Urothelium cell line (cell line): ENCODE data around the gene RELCH.

Experiments
- DNase-seq: peaks from one replicate; pipeline ENCODE4 v3.0.0; 2011; ENCODE audit warnings: low spot score, mixed read lengths
- FAIRE-seq: peaks from 2 replicates; lab custom pipeline; 2011; peaks lifted over from hg19 to GRCh38; lab: Jason Lieb, UNC

RELCH gene

DNA sequence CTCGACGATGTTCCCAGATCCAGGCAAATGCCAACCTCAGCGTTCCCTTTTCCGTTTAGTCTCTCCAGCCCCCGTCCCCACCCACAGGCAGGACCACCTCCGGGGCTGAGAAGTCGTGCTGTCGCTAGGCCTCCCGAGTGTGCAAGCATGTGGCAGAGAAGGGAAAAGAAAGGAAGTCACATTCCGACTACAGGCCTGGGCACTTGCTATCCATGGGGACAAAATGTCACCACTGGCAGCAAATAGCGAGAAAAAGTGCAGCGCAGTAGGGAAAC is 619 bp upstream of the RELCH start:
- FAIRE-seq: no peak
- DNase-seq: no peak

DNA sequence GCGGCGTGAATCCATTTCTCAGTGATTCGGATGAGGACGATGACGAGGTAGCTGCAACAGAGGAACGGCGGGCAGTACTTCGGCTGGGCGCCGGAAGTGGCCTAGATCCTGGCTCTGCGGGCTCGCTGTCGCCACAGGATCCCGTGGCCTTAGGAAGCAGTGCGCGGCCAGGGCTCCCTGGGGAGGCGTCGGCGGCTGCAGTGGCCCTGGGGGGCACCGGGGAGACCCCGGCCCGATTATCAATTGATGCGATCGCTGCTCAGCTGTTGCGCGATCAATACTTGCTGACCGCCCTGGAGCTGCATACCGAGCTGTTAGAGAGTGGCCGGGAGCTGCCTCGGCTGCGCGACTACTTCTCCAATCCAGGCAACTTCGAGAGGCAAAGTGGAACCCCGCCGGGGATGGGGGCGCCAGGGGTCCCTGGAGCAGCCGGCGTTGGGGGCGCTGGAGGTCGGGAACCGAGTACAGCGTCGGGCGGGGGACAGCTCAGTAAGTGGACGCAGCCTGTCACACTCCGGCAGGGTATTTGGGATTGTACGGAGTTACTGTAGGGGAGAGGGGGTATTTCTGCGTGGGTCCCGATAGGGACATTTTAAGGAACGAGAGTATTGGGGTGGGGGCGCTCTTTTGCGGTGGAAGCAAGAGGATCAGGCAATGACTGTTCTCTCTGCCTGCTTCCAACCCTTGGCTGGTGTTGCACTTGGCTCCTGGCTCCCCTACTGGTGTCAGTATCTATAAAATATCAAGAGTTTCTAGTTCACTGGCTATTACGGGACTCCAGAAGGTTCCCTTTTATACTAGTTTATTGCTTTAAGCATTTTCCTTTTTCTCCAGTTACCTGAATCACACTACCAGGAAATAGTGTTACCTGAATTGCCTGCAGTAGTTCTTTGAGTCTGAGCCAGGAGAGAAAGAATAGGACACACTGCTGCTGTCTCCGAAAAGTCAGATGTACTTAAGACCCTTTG is 772 bp downstream of the RELCH start:
- FAIRE-seq (no peak), DNase-seq (peak; percentile 12)

DNA sequence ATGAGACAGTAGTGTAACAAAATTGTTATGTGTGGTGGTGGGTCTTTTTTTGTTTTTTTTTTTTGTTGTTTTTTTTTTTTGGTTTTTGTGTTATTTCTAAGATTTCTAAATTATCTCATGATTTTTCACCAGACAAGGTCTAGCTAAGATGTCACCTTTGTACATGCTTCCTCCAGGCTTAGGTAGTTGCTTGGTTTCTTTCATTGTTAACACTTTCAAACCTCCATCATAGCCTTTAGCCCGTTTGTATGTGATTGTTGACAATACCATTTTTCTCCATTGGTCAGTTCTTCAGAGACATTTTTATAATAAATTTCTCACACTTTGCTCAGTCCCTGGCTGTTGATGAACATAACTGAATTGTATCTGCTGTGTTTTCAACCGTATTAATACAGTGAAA is 2.2 kb downstream of the RELCH start:
- FAIRE-seq: no peak
- DNase-seq: no peak

DNA sequence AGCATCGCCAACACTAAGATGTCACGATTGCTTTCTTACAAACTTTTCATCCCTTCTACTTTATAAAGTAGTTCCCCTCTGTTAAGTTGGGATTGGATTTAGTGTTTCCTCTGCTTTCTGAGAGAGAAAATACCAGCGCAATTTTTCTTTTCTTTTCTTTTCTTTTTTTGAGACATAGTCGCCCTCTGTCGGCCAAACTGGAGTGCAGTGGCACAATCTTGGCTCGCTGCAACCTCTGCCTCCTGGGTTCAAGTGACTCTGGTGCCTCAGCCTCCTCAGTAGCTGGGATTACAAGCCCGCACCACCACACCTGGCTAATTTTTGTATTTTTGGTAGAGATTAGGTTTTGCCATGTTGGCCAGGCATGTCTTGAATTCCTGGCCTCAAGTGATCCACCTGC is 9.0 kb downstream of the RELCH start:
- no peak for DNase-seq
- FAIRE-seq: no peak

DNA sequence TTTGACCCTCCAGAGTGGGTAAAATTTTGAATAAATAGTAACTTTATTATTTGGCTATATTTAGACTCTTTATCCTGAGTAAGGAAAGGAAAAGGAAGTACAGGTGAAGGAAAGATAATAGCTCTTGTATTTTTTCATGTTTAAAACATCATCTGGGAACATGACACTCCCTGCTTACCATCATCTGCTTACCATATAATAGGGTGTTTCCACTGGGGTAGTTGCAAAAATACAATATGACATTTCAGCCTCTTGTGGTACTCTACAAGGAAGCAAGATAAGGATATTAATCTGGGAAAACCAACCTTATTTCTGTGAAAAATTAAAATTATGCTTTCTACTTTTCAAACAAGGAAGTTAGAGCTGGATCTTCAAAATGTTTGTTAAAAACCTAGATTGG is 9.9 kb downstream of the RELCH start:
- no peak for DNase-seq
- FAIRE-seq: no peak

DNA sequence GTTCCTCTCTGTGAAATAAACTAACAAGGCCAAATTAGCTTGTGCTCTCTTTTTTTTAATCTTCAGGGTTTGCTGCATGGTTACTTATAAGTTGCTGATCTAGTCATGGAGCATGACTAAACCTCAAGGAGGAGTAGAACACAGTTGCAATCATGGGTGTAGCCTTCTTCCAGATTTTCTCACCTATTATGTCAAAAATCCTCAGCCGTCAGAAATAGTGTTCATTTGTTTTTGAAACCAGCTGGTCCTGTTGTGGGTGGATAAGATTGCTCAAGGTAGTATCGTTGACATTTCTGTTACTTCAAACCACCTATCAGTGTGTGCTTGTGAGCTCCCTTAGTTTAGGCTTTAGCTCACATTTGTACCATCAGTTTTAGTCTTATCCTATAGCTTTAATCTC is 11.2 kb downstream of the RELCH start:
- DNase-seq (no peak), FAIRE-seq (no peak)

DNA sequence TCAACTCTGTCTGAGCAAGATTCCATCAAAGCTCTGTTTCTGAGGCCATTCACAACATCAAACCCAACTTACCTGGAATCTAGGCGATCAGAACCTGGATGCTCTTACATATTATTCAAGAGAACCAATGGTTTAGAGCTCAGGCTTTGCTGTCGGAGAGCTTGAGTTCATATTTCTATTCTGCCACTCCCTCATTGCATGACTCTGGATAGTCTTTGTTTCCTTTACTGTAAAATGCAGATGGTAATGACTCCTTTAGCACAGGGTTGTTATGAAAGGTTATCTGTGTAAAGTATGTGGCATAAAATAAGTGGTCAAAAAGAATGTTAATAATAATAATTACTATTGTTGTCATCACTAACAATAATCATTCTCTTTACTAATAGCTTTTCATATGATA is 12.6 kb downstream of the RELCH start:
- no peak for DNase-seq
- FAIRE-seq: no peak

DNA sequence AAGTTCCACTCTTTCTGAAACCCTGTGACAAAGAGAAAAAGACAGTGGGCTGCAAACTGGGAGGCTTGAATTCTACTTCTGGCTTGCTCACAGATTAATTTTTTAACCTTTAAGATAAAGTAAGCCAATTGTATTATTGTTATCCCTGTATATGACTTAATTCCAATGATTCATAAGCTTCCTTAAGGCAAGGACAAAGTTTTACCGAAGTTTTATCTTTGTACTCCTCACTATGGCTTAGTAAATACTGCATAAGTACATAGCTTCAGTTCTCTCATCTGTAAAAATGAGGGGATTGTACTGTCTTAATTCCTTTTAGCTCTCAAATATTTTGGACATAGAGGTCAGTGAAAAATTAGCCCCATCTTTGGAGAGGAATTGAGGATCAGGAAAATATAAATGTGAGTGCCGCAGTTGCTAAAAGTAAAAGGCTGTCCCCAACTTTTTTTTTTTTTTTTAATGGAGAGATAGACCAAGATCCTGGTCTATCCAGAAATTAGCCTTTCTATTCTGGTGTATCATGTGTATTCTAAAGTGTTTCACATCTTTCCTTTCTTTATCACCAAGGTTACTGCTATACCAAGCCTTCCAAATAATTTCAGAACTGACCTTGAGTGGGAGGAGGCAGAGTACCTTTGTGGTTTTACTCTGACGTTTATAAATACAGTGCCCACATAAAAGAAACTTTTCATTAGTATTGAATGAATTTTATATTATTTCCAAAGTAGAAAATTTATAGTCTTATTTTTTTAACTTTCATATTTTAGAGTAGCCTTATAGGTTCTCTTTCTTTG is 13.3 kb downstream of the RELCH start:
- no peak for FAIRE-seq
- no peak for DNase-seq

DNA sequence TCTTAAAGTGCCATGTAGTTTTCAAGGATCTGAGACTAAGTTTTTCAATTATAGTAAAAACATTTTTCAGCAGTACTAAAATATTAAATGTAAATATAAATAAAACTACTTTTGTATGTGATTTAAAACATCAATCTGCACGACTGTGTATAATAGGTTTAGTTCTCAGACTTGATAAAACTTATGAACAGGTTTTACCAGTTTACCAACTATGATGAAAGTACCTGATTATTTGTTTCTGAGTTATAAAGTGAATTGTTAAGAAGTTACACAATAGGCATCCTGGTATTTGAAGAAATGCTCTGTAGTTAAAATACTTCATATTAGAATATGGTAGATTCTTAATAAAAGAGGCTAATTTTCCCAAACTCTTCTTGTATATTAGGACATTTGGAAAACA is 14.8 kb downstream of the RELCH start:
- FAIRE-seq (no peak), DNase-seq (no peak)

DNA sequence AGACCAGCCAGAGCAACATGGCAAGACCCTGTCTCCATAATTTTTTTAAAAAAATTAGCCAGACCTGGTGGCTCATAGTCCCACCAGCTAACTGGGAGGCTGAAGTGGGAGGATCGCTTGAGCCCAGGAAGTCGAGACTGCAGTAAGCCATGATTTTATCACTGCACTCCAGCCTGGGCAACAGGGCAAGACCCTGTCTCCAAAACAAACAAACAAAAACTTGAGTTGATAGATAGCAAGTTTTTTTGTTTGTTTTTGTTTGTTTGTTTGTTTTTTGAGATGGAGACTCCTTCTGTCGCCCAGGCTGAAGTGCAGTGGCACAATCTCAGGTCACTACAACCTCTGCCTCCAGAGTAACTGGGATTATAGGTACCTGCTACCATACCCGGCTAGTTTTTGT is 18.8 kb downstream of the RELCH start:
- DNase-seq (no peak), FAIRE-seq (no peak)

DNA sequence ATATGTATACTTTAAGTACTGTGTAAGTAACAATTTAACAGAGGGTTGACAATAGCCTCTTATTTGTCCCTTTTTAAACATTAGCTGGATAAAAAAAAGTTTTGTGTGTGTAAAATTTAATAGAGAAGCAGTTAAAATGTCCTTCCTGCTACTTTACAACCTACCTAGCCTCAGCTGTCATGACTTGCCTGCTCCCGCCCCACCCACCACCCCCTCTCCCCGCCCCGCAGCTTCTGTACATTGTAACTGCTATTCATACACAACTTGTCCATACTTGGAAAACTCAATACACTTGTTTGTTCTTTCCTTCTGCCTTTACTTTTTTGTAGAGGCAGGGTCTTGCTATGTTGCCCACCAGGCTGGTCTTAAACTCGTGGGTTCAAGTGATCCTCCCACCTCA is 19.5 kb downstream of the RELCH start:
- DNase-seq (no peak), FAIRE-seq (no peak)

DNA sequence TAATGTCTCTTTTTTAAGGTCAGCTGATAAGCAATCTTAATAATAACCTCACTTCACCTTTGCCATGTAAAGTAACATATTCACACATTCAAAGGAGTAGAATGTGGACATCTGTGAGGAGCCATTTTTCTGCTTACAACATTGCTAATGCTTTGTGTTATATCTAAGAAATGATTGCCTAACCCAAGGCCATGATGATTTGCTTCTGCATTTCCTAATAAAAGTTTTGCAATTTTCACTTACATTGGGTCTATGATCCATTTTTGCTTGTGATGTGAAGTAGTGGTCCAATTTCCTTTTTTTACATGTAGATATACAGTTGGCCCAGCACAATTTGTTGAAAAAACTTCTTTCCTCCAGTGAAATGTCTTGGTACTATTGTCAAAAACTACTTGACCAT is 22.0 kb downstream of the RELCH start:
- FAIRE-seq: no peak
- DNase-seq: no peak

DNA sequence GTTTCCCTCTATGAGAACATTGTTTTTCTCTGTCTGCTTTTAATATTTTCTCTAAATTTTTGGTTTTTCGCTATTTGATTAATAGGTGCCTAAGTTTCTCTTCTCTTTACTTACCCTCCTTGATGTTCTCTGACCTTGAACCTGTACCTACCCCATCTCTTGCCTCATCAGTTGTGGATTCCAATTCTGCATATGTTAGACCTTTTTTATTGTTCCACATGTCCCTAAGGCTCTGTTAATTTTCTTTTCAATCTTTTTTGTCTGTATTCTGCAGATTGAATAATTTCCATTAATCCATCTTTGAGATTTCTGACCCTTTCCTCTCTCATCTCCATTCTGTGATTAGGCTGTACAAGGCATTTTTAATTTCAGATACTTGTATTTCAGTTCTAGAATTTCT is 23.1 kb downstream of the RELCH start:
- DNase-seq (no peak), FAIRE-seq (no peak)

DNA sequence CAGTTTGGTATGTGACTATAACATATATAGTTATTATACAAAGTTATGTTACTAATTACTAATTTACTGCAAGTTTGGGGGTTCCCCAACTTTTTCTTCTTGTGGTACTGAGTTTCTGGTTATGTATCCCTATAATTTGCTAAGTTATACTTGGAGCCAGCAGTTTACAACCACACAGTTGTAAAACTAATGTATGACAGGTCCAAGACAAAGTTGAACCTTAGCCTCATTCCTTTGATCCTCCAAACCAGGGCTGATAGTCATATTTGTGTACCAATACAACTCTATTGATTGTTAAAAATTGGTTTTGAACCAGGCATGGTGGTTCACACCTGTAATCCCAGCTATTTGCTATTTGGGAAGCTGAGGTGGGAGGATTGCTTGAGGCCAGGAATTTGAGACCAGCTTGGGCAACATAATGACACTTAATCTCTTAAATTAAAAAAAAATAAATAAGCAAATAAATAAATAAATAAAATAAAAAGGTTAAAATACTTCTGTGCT is 24.3 kb downstream of the RELCH start:
- DNase-seq (no peak), FAIRE-seq (no peak)

DNA sequence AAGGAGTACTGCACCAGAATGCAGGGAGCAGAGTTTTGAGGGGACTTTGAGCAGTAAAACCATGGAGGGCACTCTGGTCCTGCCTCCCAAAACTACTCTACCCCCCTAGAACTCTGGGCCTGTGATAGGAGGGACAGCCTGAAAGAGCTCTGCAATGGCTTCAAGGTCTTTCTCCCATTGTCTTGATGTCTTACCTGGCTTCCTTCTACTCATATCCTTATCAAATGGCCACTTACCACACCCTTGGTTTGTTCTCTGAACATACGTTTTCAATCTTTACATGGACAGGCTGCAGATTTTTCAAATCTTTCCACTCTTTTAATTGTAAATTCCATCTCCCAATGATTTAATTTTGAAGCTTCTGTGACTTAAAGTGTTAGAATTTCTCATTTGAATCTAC is 27.7 kb downstream of the RELCH start:
- DNase-seq (no peak), FAIRE-seq (no peak)

DNA sequence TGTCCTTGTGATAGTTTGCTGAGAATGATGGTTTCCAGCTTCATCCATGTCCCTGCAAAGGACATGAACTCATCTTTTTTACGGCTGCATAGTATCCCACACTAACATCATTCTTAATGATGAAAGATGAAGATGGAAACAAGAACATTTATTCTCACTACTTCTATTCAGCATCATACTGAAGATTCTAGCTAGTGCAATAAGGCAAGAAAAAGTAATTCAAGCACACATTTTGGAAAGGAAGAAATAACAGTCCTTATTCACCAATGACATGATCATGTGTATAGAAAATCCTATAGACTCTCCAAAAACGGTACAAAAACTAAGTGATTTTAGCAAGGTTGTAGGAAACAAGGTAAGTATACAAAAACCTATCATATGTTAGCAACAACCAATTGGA is 37.2 kb downstream of the RELCH start:
- DNase-seq: no peak
- no peak for FAIRE-seq

DNA sequence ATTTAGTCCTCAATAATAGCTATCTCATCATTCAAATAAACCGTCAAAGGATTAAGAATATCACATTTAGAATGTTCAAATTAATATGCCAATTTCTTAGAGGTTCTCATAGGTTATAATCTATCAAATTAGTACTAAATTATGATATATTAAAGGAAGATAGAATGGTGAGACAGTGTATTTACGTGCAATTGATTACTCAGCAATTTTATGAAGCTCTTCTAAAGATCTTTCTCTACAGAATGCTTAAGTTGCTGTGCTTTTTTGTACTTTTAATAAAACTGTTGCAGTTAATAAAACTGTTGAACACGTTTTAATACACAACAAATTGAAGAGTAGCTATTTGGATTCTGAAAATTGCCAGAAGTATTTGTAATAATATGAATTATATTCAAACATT is 39.0 kb downstream of the RELCH start:
- DNase-seq: no peak
- no peak for FAIRE-seq

DNA sequence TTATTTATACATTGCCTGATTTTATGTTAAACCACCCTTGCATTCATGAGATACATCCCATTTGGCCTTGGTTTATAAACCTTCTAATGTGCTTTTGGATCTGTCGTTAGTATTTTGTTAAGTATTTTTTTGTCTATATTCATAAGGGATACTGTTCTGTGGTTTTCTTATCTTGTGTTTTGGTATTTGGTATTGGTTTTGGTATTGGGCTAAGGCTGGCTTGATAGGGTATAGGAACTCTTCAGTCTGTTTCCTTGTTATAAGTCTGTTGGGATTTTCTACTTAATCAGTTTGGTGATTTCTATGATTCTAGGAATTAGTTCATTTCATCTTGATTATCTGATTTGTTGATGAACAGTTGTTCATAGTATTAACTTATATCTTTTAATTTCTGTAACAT is 49.2 kb downstream of the RELCH start:
- DNase-seq (no peak), FAIRE-seq (no peak)

DNA sequence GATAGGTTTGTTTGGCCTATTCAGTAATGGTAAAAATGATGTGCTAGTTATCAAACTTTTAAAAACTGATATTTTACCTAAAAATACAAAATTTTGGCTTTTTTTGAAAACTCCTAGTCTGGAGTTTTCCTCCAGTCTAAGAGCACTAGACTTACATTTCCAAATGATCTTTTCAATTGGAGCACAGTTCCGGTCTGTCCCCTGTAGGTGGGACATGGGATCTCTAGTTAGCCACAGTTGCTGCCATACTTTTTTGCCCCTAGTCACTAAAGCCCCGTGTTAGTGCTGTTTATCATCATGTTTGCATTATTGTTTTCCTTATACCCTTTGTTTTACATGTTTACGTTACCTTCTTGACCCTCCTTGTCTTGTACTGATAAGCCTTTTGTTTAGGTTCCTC is 52.4 kb downstream of the RELCH start:
- no peak for FAIRE-seq
- no peak for DNase-seq

DNA sequence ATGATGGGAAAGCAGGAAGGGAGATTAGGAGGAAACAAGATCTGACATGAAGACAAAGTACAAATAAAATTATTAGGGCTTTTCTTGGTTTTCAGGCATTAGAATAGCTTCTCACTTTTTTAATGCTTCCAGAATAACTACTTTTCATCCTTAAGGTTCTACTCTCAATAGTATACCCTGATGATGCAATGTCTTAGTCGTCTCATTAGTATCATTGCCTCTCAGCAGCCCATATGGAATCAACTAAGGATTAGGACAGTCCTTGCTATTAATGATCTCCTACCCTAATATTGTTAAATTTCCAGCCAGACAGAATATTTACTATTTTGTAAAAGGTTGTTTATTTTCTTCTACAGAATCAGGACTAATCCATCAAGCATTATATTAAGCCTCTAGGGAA is 55.9 kb downstream of the RELCH start:
- DNase-seq: no peak
- no peak for FAIRE-seq

DNA sequence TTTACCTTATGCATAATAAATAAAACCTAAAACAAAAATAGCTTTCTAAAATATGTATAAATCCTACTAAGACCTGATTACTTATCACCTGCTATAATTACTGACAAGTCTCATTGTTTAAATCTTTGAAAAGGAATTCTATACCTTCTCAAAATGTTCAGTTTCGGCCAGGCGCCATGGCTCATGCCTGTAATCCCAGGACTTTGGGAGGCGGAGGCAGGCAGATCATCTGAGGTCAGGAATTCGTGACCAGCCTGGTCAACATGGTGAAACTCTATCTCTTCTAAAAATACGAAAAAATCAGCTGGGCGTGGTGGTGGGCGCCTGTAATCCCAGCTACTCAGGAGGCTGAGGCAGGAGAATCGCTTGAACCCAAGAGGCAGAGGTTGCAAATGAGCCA is 58.1 kb downstream of the RELCH start:
- FAIRE-seq (no peak), DNase-seq (no peak)

DNA sequence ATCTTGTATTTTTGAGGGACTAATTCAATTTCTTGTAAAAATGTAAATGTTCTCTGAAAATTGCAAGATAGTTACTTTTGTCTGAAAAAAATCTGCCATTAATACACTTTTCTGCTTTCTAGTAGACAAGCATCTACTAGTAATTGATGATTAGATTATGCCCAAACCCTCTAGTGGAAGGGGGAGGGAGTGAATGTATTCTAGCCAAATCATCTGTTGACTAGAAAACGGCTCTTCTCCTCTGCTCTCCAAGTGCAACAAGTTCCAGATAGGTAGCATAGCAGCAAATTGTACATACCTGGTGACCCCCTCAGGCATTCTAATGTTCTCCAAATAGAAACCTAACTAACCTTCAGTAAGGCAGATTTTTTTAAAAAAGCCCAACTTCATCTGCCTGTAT is 58.6 kb downstream of the RELCH start:
- FAIRE-seq (no peak), DNase-seq (no peak)
